Thyroid gland (tissue), 4 donors: Measurements from ENCODE around the gene SERINC3. TPM values are rescaled to one million over a fixed set of nuclear protein-coding genes. Genes with fewer than 3 reads are reported as not detected.

ENCODE experiments used
- DNase-seq, 2 donors: peaks; one replicate each; pipeline ENCODE4 v3.0.0-alpha.2; 2019
- H3K27ac ChIP-seq, 3 donors: fragments of 200-600 bp; sonication (generic); 1 replicate in 2 of 3; 2 replicates in 1 of 3; pipeline ENCODE4 v1.5.1; 2016 to 2019; ENCODE audit warnings: mild to moderate bottlenecking in 1 of 3, moderate library complexity in 1 of 3
- H3K27me3 ChIP-seq: fragments of 200-600 bp; sonication (generic); one replicate; pipeline ENCODE4 v1.5.1; 2019
- H3K36me3 ChIP-seq, 2 donors: fragments of 200-600 bp; sonication (generic); one replicate each; pipeline ENCODE4 v1.5.1; 2016 to 2019
- H3K4me1 ChIP-seq, 2 donors: fragments of 200-600 bp; sonication (generic); one replicate each; pipeline ENCODE4 v1.5.1; 2017 to 2019
- H3K4me3 ChIP-seq, 3 donors: fragments of 200-600 bp; sonication (generic); replicated peaks in 1 of 3; 1 replicate in 2 of 3; 2 replicates in 1 of 3; pipeline ENCODE4 v1.5.1; 2016; ENCODE audit warnings: mild to moderate bottlenecking in 1 of 3
- H3K9me3 ChIP-seq: fragments of 200-600 bp; sonication (generic); one replicate; pipeline ENCODE4 v1.5.1; 2017
- POLR2A ChIP-seq, 2 donors: fragments of 450-650 bp; IDR thresholded peaks; one replicate each; pipeline ENCODE4 v1.6.1; 2017; ENCODE audit warnings: antibody characterized with exemption in 2 of 2, mild to moderate bottlenecking in 2 of 2, moderate library complexity in 1 of 2
- WGBS, 2 donors: methylation state at CpG; one replicate each; pipeline ENCODE4 v1.1.5; 2017; 5-methylcytosine and 5-hydroxymethylcytosine counted together
- intact Hi-C: fragments of 100-400 bp; cut with DNase I; formaldehyde crosslinking; loops from one replicate; pipeline ENCODE4 v1.15.1; 2023
- total RNA-seq, 4 donors: library from RNA; depleted of rRNA; stranded (reverse); fragments of >200 nt; gene quantifications; one replicate each; pipeline ENCODE4 v1.2.3, GENCODE V29; 2016
- TF ChIP-seq, protein P1 (sequence below), 6 experiments: fragments of 200-600 bp in 3 of 6; fragments of 450-650 bp in 3 of 6; sonication (generic) in 3 of 6; IDR thresholded peaks; one replicate each; pipeline ENCODE4 v1.5.1; 2016 to 2019; ENCODE audit warnings: antibody characterized with exemption in 6 of 6, mild to moderate bottlenecking in 2 of 6, inconsistent platforms in 1 of 6, moderate library complexity in 1 of 6

The SERINC3 gene
- total RNA-seq, 4 donors from 2014 or later = 113 to 140 (median 137) TPM

DNA sequence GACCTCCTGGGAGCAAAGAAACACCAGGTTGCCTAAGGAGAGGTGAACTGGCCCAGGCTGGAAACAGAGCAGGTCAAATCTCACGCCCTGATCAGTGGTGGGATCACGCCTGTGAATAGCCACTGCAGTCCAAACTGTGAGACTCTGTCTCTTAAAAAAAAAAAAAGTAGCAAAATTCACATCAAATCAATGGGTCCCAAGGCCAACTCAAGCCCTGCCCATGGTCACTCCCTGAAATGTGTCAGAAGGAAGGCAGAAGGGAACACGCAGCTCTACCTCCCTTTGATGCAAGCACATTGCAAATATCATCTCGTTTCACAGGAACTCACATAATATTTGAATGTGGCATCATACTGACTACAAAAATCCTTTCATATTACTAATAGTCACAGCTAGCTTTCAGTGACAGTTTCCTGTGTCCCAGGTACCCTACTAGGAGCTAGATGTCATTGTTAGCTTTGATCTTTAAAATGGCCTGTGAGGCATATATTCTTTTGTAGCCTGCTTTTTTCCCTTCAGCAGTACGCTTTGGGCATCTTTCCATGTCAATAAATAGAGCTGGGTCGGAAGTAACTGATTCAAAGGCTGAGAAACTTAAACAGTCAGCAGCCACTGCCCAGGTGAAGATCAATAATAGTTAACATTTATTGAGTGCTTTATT, 60.6 kb downstream of the SERINC3 start:
- peaks cover 0 to 13% of the 10 kb centered on the region in 2 donors for H3K4me1 ChIP-seq
- H3K27me3 ChIP-seq = no peaks in the 10 kb centered on the region
- TF ChIP-seq POLR2A (IDR thresholded peaks at IDR 0.05) = no peak
- TF ChIP-seq, protein P1, sequence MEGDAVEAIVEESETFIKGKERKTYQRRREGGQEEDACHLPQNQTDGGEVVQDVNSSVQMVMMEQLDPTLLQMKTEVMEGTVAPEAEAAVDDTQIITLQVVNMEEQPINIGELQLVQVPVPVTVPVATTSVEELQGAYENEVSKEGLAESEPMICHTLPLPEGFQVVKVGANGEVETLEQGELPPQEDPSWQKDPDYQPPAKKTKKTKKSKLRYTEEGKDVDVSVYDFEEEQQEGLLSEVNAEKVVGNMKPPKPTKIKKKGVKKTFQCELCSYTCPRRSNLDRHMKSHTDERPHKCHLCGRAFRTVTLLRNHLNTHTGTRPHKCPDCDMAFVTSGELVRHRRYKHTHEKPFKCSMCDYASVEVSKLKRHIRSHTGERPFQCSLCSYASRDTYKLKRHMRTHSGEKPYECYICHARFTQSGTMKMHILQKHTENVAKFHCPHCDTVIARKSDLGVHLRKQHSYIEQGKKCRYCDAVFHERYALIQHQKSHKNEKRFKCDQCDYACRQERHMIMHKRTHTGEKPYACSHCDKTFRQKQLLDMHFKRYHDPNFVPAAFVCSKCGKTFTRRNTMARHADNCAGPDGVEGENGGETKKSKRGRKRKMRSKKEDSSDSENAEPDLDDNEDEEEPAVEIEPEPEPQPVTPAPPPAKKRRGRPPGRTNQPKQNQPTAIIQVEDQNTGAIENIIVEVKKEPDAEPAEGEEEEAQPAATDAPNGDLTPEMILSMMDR (IDR thresholded peaks at IDR 0.05) = no peak
- intact Hi-C loops = loop anchor here (10.0 kb wide), 1 partner anchor 66 kb away; no protein-coding TSS in a partner anchor
- no peak for DNase-seq
- no peak overlapping the region for H3K4me3 ChIP-seq
- H3K36me3 ChIP-seq = no peaks in the 10 kb centered on the region
- no peak overlapping the region for H3K27ac ChIP-seq
- 84 to 90% methylated on average over 6 of the region's 6 CpGs for WGBS, 2 donors
- no peaks in the 10 kb centered on the region for H3K9me3 ChIP-seq

DNA sequence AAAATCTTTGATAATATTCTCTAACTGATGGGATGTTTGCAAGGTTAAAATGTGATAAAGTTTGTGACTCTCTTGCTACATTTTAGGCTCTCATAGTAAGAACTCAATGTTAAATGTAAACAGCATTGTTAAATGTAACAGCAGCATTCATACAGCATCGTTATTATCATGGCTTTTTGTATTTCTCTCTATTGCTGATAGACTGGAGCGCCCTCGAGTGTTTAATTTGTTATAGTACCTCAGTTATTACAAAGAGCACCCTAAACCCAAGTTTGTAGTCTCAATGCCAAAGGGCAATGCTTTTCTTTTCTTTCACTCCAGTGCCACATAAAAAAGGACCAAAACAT, 61.1 kb downstream of the SERINC3 start:
- TF ChIP-seq POLR2A (IDR thresholded peaks at IDR 0.05) = no peak
- TF ChIP-seq, protein P1 (IDR thresholded peaks at IDR 0.05) = peak in 1 of 6 experiments; percentile 17
- Histone ChIP-seq H3K36me3 (no peaks in the 10 kb centered on the region), H3K4me3 (no peak overlapping the region), H3K27me3 (no peaks in the 10 kb centered on the region), H3K27ac (no peak overlapping the region), H3K9me3 (no peaks in the 10 kb centered on the region), H3K4me1 (peaks cover 0 to 13% of the 10 kb centered on the region in 2 donors)
- WGBS, 2 donors = 16 to 21% methylated on average over 3 of the region's 3 CpGs
- intact Hi-C loops = loop anchor here (10.0 kb wide), 1 partner anchor 66 kb away; no protein-coding TSS in a partner anchor
- no peak for DNase-seq

DNA sequence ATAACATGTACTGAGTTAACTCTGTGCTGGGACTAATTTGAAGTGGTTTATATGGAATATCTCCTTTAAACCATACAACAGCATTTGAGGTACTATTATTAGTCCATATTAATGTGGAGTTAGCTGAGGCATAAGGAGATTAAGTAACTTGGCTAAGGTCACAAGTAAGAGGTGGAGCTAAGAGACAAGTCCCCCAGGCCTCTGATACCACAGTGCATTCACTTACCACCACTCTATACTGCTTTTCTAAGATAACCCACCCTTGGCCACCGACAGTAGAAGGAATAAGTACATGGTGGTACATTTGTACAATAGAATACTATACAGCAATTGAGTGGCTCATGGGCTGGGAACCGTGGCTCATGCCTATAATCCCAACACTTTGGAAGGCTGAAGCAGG, 62.6 kb downstream of the SERINC3 start:
- Histone ChIP-seq H3K4me1 (no peaks in the 10 kb centered on the region), H3K27ac (no peak overlapping the region), H3K27me3 (no peaks in the 10 kb centered on the region), H3K4me3 (no peak overlapping the region), H3K9me3 (no peaks in the 10 kb centered on the region), H3K36me3 (no peaks in the 10 kb centered on the region)
- intact Hi-C loops = no loop called here
- TF ChIP-seq POLR2A (IDR thresholded peaks at IDR 0.05) = no peak
- TF ChIP-seq, protein P1 (IDR thresholded peaks at IDR 0.05) = no peak
- no peak for DNase-seq
- 79 to 85% methylated on average over 2 of the region's 2 CpGs for WGBS, 2 donors

DNA sequence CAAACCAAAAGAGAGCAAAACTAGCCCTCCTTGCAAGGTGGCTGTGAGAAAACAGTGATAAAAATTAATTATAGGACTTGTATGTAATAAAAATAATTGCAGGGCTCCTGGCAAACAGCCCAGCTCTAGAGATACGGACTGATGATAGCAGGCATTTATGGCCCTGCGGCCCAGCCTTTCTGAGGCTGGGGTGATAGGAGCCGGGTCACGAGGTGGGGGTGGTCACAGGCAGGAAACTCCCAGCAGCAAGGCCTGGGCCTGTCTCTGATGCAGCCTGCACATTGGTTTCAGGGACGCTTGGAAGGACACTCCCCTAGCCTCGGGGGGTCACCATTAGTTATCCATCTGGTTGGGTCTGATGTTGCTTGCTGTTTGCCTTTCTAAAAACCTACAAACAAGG, 64.9 kb downstream of the SERINC3 start:
- intact Hi-C loops = no loop called here

DNA sequence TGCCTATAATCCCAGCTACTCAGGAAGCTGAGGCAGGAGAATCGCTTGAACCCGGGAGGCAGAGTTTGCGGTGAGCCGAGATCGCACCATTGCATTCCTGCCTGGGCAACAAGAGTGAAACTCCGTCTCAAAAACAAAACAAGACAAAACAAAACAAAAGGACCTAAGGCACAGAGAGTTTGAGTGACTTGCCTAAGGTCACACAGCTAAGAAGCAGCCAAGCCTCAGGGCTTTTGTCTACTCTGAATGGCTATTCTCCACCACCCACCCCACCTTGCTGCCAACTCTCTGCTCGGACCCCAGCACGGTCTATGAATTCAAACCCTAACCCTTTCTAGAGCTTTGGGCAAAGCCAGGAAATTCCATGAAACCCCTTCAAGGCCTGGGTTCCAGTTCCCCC, 65.3 kb downstream of the SERINC3 start:
- 86 to 93% methylated on average over 8 of the region's 8 CpGs for WGBS, 2 donors

More for the DNA sequence above, 64.9 kb downstream of the SERINC3 start:
- no peak for DNase-seq
- 76 to 84% methylated on average over 6 of the region's 6 CpGs for WGBS, 2 donors
- no peak for TF ChIP-seq POLR2A (IDR thresholded peaks at IDR 0.05)
- H3K9me3 ChIP-seq = no peaks in the 10 kb centered on the region
- H3K27me3 ChIP-seq = no peaks in the 10 kb centered on the region
- H3K36me3 ChIP-seq = no peaks in the 10 kb centered on the region
- no peaks in the 10 kb centered on the region for H3K4me1 ChIP-seq
- no peak overlapping the region for H3K27ac ChIP-seq
- H3K4me3 ChIP-seq = no peak overlapping the region

More for the DNA sequence above, 65.3 kb downstream of the SERINC3 start:
- TF ChIP-seq POLR2A (IDR thresholded peaks at IDR 0.05) = no peak
- TF ChIP-seq, protein P1 (IDR thresholded peaks at IDR 0.05) = no peak
- intact Hi-C loops = no loop called here
- no peak overlapping the region for H3K4me3 ChIP-seq
- no peaks in the 10 kb centered on the region for H3K4me1 ChIP-seq
- no peaks in the 10 kb centered on the region for H3K9me3 ChIP-seq
- no peak for DNase-seq
- no peaks in the 10 kb centered on the region for H3K27me3 ChIP-seq
- H3K36me3 ChIP-seq = no peaks in the 10 kb centered on the region
- no peak overlapping the region for H3K27ac ChIP-seq
